GM12873 (cell line): Measurements from ENCODE around the gene ABCD4.

Experiments used
- TF ChIP-seq, protein P1 (sequence below): IDR thresholded peaks from 2 replicates; pipeline ENCODE4 v1.5.1; 2012; ENCODE audit warnings: low read depth, mild to moderate bottlenecking, moderate library complexity, low read length, control low read depth; ENCODE audit not compliant: insufficient read depth; ENCODE audit errors: missing control alignments

ABCD4 gene

DNA sequence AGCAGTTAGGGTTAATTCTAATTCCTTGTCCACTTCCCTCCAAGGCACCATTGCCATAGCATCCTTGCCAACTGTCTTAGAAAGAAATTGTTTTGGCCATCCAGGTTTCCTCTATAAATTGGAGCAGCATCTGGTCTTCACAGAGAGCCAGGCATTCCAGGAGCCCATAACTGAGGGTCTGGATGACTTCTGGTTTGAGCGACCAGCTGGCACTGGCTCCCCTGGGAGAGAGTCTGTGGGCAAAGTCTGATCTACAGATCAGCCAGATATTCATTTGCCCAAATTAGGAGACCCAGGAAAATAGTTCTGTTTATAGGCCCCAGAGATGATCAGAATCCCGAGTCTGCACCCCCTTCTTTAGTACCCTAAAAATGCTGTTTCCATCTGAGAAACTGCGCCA, 47.5 kb downstream of the ABCD4 start:
- TF ChIP-seq, protein P1, sequence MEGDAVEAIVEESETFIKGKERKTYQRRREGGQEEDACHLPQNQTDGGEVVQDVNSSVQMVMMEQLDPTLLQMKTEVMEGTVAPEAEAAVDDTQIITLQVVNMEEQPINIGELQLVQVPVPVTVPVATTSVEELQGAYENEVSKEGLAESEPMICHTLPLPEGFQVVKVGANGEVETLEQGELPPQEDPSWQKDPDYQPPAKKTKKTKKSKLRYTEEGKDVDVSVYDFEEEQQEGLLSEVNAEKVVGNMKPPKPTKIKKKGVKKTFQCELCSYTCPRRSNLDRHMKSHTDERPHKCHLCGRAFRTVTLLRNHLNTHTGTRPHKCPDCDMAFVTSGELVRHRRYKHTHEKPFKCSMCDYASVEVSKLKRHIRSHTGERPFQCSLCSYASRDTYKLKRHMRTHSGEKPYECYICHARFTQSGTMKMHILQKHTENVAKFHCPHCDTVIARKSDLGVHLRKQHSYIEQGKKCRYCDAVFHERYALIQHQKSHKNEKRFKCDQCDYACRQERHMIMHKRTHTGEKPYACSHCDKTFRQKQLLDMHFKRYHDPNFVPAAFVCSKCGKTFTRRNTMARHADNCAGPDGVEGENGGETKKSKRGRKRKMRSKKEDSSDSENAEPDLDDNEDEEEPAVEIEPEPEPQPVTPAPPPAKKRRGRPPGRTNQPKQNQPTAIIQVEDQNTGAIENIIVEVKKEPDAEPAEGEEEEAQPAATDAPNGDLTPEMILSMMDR, result no peak

DNA sequence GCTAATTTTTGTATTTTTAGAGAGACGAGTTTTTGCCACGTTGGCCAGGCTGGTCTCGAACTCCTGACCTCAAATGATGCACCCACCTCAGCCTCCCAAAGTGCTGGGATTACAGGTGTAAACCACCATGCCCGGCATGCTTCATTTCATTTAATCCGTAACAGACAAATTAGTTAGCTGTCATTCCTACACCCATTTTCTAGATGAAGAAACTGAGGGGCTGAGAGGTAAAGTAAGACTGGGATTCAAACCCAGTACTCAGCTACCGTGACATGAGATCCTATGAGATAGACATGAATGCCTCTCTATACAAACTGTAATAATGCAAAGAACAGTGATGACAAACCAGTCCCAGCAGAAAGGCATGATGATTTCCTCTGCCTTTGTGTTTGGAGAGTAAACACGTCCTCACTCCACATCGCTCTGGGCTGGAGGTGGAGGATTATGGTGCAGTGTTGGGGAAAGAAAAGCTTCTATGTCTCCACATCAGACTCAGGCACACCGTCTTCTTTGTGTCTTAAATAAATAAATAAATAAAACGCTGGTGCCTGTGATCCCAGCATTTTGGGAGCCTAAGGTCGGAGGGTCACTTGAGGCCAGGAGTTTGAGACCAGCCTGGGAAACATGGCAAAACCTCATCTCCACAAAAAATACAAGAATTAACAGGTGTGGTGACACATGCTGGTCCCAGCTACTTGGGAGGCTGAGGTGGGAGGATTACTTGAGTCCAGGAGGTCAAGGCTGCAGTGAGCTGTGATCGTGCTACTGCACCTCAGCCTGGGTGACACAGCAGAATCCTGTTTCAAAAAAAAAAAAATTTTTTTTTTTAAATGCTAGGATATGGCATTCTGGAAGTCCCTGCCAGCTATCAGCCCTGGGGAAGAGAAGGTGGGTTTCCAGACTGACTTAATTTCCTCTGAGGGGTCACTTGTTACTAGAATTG, 53.0 kb downstream of the ABCD4 start:
- TF ChIP-seq, protein P1, result no peak

DNA sequence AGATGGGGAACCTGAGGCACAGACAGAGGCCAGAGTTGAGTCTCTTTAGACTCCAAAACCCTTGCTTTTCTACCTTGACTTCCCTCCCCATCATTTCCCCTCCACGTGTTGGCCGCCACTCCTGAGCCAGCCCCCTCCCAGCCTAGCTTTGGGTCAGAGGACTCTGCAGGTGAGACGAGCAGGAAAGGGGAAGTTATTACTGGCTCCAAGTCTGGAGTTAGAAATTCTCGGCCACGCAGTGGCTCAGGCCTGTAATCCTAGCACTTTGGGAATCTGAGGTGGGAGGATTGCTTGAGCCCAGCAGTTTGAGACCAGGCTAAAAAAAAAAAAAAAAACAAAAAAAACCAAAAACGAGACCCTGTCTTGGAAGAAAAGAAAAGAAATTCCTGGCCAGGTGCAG, 54.7 kb downstream of the ABCD4 start:
- TF ChIP-seq, protein P1, result no peak

DNA sequence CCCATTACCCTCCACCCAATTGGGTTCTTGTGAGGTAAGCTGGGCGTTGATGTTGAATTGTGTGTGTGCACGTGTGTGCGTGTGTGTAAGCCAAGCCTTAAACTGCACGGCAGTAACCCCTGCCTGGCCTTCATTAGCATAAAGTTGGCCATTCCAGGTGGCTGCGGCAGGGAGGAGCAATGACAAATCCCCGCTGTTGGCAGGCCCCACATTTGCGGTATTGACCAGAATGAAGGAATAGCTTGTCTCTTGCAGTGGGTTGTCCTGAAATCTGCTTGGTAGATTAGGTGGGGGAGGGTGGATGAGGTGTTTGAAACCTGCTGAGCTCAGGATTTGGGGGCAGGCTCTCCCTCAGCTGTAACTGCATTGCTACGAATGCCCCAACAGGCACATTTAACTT, 56.2 kb downstream of the ABCD4 start:
- TF ChIP-seq, protein P1, result no peak

DNA sequence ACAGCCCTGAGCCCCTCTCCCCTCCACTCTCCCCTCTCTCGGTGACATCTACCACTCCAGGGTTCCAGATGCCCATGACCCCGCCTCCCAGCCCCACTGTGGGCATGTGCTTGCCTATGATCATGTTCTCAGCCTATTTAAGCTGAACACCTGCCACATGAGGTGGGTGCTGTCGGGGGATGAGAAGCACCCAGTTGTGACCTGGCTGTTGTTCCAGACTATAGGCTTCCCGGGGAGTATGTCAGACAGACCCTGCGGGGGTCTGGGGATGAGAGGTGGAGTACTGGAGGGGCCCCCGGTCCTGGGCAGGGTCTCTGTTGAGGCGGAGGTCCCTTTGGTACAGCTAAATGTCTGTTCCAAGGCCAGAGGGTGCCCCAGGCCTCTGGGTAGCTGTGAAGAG, 57.4 kb downstream of the ABCD4 start:
- TF ChIP-seq, protein P1, result no peak

DNA sequence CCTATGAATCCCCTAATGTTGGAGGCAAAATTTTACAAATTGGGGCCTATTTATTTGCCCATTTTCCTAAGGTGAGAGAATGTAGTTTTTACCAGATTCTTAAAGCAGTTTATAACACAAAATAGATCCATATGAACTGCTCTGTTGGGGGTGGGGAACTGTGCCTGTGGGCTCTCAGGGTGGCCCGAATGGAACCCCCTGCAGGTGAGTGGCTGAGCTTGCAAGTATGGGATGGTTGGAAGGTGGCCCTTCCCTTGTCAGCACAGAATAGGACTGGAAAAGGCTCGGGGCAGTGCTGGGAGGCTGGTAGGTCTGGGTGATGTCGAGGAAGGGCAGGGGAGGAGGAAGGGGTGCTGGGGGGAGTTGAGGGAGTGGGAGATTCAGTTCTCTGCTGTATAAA, 58.6 kb downstream of the ABCD4 start:
- TF ChIP-seq, protein P1, result peak; percentile 33

DNA sequence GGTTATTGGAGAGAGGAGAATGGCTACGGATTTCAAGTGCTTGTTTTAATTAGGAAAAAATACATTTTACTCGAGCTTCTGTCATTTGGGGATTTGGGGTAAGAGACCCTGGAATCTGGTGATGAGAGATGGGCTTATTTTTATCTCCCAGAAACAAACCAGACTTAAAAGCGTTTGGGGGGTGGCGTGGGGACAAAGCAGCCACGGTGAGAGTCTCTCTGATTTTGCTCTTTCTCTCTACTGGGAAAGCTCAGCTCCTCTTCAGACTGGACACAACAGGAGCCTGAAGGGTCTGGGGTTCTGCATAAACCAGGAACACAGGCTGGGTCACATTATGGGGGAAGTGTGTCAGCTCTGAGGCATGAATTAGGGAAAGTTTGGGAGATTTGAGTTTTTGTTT, 59.7 kb downstream of the ABCD4 start:
- TF ChIP-seq, protein P1, result no peak

DNA sequence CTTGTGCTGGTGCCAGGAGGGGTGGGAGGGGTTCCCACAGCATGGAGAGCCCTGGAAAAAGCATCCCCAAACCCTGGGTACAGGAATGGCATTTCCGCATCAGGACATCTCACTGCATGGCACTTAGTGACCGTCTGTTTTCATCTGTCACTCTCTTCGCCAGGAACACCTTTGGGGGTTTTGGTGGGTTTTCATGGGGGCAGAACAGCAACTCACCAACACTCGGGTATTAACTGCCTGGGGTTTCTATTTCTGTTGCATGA, 60.0 kb downstream of the ABCD4 start:
- TF ChIP-seq, protein P1, result no peak
